ENCODE results near the gene MLKL. TPM values are rescaled to one million over a fixed set of nuclear protein-coding genes. Genes with fewer than 3 reads are reported as not detected.

The MLKL gene
- total RNA-seq, result 3.0 TPM
- long read RNA-seq, partial matches to known transcripts, result 0 of 4 reads
- long read RNA-seq, other reads (novel, unspliced or antisense), result 1 of 4 reads

- DNase-seq (peak; percentile 79), ATAC-seq (ENCODE audit: poor library complexity) (peak; percentile 82)
- intact Hi-C loops (cut with DNase I), result loop anchor here (10.0 kb wide), 1 partner anchor 434 kb away; no protein-coding TSS in a partner anchor
Observed at GRCh38 chr16:74700438-74701225, at the start of gene MLKL. Gene MLKL (minus strand): TSS chr16:74700862. CDS start chr16:74695757, 5,105 bp downstream.

GRCh38 chr16:74749291-74750055 is 48.8 kb upstream of the MLKL start:
- ATAC-seq (ENCODE audit: poor library complexity), result no peak
- intact Hi-C loops (cut with DNase I), result no loop called here
- DNase-seq, result no peak

GRCh38 chr16:74748616-74749026 is 48.0 kb upstream of the MLKL start:
- ATAC-seq (ENCODE audit: poor library complexity) (no peak), DNase-seq (no peak)
- intact Hi-C loops (cut with DNase I), result no loop called here

GRCh38 chr16:74747716-74748615 is 47.3 kb upstream of the MLKL start:
- intact Hi-C loops (cut with DNase I), result no loop called here
- ATAC-seq (ENCODE audit: poor library complexity), result no peak
- DNase-seq, result no peak

- intact Hi-C loops (cut with DNase I), result no loop called here
- DNase-seq (no peak), ATAC-seq (ENCODE audit: poor library complexity) (no peak)
Observed at GRCh38 chr16:74745926-74746325, 45.3 kb upstream of the MLKL start.

GRCh38 chr16:74745109-74745615 is 44.5 kb upstream of the MLKL start:
- intact Hi-C loops (cut with DNase I), result no loop called here
- ATAC-seq (ENCODE audit: poor library complexity) (no peak), DNase-seq (no peak)

- no peak for DNase-seq
- ATAC-seq (ENCODE audit: poor library complexity), result no peak
- intact Hi-C loops (cut with DNase I), result no loop called here
Observed at GRCh38 chr16:74744566-74744965, 43.9 kb upstream of the MLKL start.

- peak; percentile 38 for ATAC-seq (ENCODE audit: poor library complexity)
- intact Hi-C loops (cut with DNase I), result no loop called here
- no peak for DNase-seq
Observed at GRCh38 chr16:74743668-74744299, 43.1 kb upstream of the MLKL start.

GRCh38 chr16:74743045-74743667 is 42.5 kb upstream of the MLKL start:
- no peak for ATAC-seq (ENCODE audit: poor library complexity)
- intact Hi-C loops (cut with DNase I), result no loop called here
- no peak for DNase-seq

GRCh38 chr16:74742051-74742481 is 41.4 kb upstream of the MLKL start:
- DNase-seq, result no peak
- intact Hi-C loops (cut with DNase I), result no loop called here
- no peak for ATAC-seq (ENCODE audit: poor library complexity)

- intact Hi-C loops (cut with DNase I), result no loop called here
- no peak for DNase-seq
- peak; percentile 46 for ATAC-seq (ENCODE audit: poor library complexity)
Observed at GRCh38 chr16:74740795-74741304, 40.2 kb upstream of the MLKL start.

GRCh38 chr16:74739275-74739674 is 38.6 kb upstream of the MLKL start:
- intact Hi-C loops (cut with DNase I), result no loop called here
- no peak for ATAC-seq (ENCODE audit: poor library complexity)
- DNase-seq, result no peak

GRCh38 chr16:74738816-74739215 is 38.2 kb upstream of the MLKL start:
- DNase-seq (no peak), ATAC-seq (ENCODE audit: poor library complexity) (no peak)
- intact Hi-C loops (cut with DNase I), result no loop called here

GRCh38 chr16:74738113-74738541 is 37.5 kb upstream of the MLKL start:
- no peak for ATAC-seq (ENCODE audit: poor library complexity)
- intact Hi-C loops (cut with DNase I), result no loop called here
- no peak for DNase-seq

- intact Hi-C loops (cut with DNase I), result no loop called here
- no peak for DNase-seq
- no peak for ATAC-seq (ENCODE audit: poor library complexity)
Observed at GRCh38 chr16:74737521-74737920, 36.9 kb upstream of the MLKL start.

- no peak for DNase-seq
- intact Hi-C loops (cut with DNase I), result no loop called here
- no peak for ATAC-seq (ENCODE audit: poor library complexity)
Observed at GRCh38 chr16:74736531-74737157, 36.0 kb upstream of the MLKL start.

GRCh38 chr16:74735554-74735953 is 34.9 kb upstream of the MLKL start:
- no peak for ATAC-seq (ENCODE audit: poor library complexity)
- intact Hi-C loops (cut with DNase I), result no loop called here

More at GRCh38 chr16:74735554-74735953, 34.9 kb upstream of the MLKL start:
- DNase-seq, result no peak

Measured in Right ventricle myocardium superior (tissue), 1 donor.